ENCODE results near the gene TMA7B.
"Not testable (repeated sequence)": the region's sequence is repeated elsewhere in the genome, so short reads cannot be mapped to it uniquely, and the experiment has no call there.

TMA7B gene

GRCh38 chr22:39946503-39947219 is 13.5 kb upstream of the TMA7B start:
- Histone ChIP-seq H3K36me3 (ENCODE audit: control insufficient read depth, insufficient read depth, low read length) (no peaks in the 10 kb centered on the region), H3K27me3 (ENCODE audit: control insufficient read depth, insufficient read depth, low read length) (no peaks in the 10 kb centered on the region), H3K9me3 (ENCODE audit: control insufficient read depth, insufficient read depth, low read length) (no peaks in the 10 kb centered on the region), H3K9ac (ENCODE audit: low read depth, low read length) (peak overlapping the region; percentile 30), H3K4me1 (ENCODE audit: control insufficient read depth, insufficient read depth, low read length) (peaks cover 26% of the 10 kb centered on the region), H3K4me3 (ENCODE audit: low read depth, low read length) (no peak overlapping the region)

GRCh38 chr22:39947220-39948216 is 12.7 kb upstream of the TMA7B start:
- Histone ChIP-seq H3K4me1 (ENCODE audit: control insufficient read depth, insufficient read depth, low read length) (peaks cover 24% of the 10 kb centered on the region), H3K36me3 (ENCODE audit: control insufficient read depth, insufficient read depth, low read length) (no peaks in the 10 kb centered on the region), H3K9ac (ENCODE audit: low read depth, low read length) (no peak overlapping the region), H3K9me3 (ENCODE audit: control insufficient read depth, insufficient read depth, low read length) (no peaks in the 10 kb centered on the region), H3K27me3 (ENCODE audit: control insufficient read depth, insufficient read depth, low read length) (no peaks in the 10 kb centered on the region), H3K4me3 (ENCODE audit: low read depth, low read length) (no peak overlapping the region)

GRCh38 chr22:39949964-39950737 is 10.0 kb upstream of the TMA7B start:
- Histone ChIP-seq H3K36me3 (ENCODE audit: control insufficient read depth, insufficient read depth, low read length) (no peaks in the 10 kb centered on the region), H3K4me3 (ENCODE audit: low read depth, low read length) (no peak overlapping the region), H3K4me1 (ENCODE audit: control insufficient read depth, insufficient read depth, low read length) (peaks cover 5% of the 10 kb centered on the region), H3K9ac (ENCODE audit: low read depth, low read length) (no peak overlapping the region), H3K27me3 (ENCODE audit: control insufficient read depth, insufficient read depth, low read length) (no peaks in the 10 kb centered on the region), H3K9me3 (ENCODE audit: control insufficient read depth, insufficient read depth, low read length) (no peaks in the 10 kb centered on the region)

- not testable (repeated sequence) for H3K9ac ChIP-seq (ENCODE audit: low read depth, low read length); H3K36me3 ChIP-seq (ENCODE audit: control insufficient read depth, insufficient read depth, low read length); H3K9me3 ChIP-seq (ENCODE audit: control insufficient read depth, insufficient read depth, low read length); H3K4me1 ChIP-seq (ENCODE audit: control insufficient read depth, insufficient read depth, low read length); H3K27me3 ChIP-seq (ENCODE audit: control insufficient read depth, insufficient read depth, low read length); H3K4me3 ChIP-seq (ENCODE audit: low read depth, low read length)
Measured at GRCh38 chr22:39951603-39952293, 8.4 kb upstream of the TMA7B start.

GRCh38 chr22:39952347-39952746 is 7.8 kb upstream of the TMA7B start:
- no peak overlapping the region for H3K4me3 ChIP-seq (ENCODE audit: low read depth, low read length)
- H3K9me3 ChIP-seq (ENCODE audit: control insufficient read depth, insufficient read depth, low read length) = no peaks in the 10 kb centered on the region
- no peaks in the 10 kb centered on the region for H3K4me1 ChIP-seq (ENCODE audit: control insufficient read depth, insufficient read depth, low read length)
- H3K36me3 ChIP-seq (ENCODE audit: control insufficient read depth, insufficient read depth, low read length) = no peaks in the 10 kb centered on the region
- no peaks in the 10 kb centered on the region for H3K27me3 ChIP-seq (ENCODE audit: control insufficient read depth, insufficient read depth, low read length)
- no peak overlapping the region for H3K9ac ChIP-seq (ENCODE audit: low read depth, low read length)

- Histone ChIP-seq H3K9ac (ENCODE audit: low read depth, low read length) (no peak overlapping the region), H3K36me3 (ENCODE audit: control insufficient read depth, insufficient read depth, low read length) (no peaks in the 10 kb centered on the region), H3K4me1 (ENCODE audit: control insufficient read depth, insufficient read depth, low read length) (no peaks in the 10 kb centered on the region), H3K4me3 (ENCODE audit: low read depth, low read length) (no peak overlapping the region), H3K27me3 (ENCODE audit: control insufficient read depth, insufficient read depth, low read length) (no peaks in the 10 kb centered on the region), H3K9me3 (ENCODE audit: control insufficient read depth, insufficient read depth, low read length) (no peaks in the 10 kb centered on the region)
Measured at GRCh38 chr22:39953101-39953500, 7.1 kb upstream of the TMA7B start.

- no peak overlapping the region for H3K9ac ChIP-seq (ENCODE audit: low read depth, low read length)
- H3K27me3 ChIP-seq (ENCODE audit: control insufficient read depth, insufficient read depth, low read length) = peaks cover under 1% of the 10 kb centered on the region
- no peaks in the 10 kb centered on the region for H3K36me3 ChIP-seq (ENCODE audit: control insufficient read depth, insufficient read depth, low read length)
- no peaks in the 10 kb centered on the region for H3K9me3 ChIP-seq (ENCODE audit: control insufficient read depth, insufficient read depth, low read length)
- peaks cover under 1% of the 10 kb centered on the region for H3K4me1 ChIP-seq (ENCODE audit: control insufficient read depth, insufficient read depth, low read length)
- no peak overlapping the region for H3K4me3 ChIP-seq (ENCODE audit: low read depth, low read length)
Measured at GRCh38 chr22:39954584-39955055, 5.6 kb upstream of the TMA7B start.

- H3K4me1 ChIP-seq (ENCODE audit: control insufficient read depth, insufficient read depth, low read length) = peaks cover 4% of the 10 kb centered on the region
- H3K36me3 ChIP-seq (ENCODE audit: control insufficient read depth, insufficient read depth, low read length) = no peaks in the 10 kb centered on the region
- H3K4me3 ChIP-seq (ENCODE audit: low read depth, low read length) = no peak overlapping the region
- no peaks in the 10 kb centered on the region for H3K9me3 ChIP-seq (ENCODE audit: control insufficient read depth, insufficient read depth, low read length)
- peaks cover 6% of the 10 kb centered on the region for H3K27me3 ChIP-seq (ENCODE audit: control insufficient read depth, insufficient read depth, low read length)
- H3K9ac ChIP-seq (ENCODE audit: low read depth, low read length) = no peak overlapping the region
Measured at GRCh38 chr22:39955675-39956074, 4.5 kb upstream of the TMA7B start.

GRCh38 chr22:39956932-39957664 is 3.1 kb upstream of the TMA7B start:
- Histone ChIP-seq H3K4me1 (ENCODE audit: control insufficient read depth, insufficient read depth, low read length) (peaks cover 4% of the 10 kb centered on the region), H3K9me3 (ENCODE audit: control insufficient read depth, insufficient read depth, low read length) (no peaks in the 10 kb centered on the region), H3K4me3 (ENCODE audit: low read depth, low read length) (no peak overlapping the region), H3K9ac (ENCODE audit: low read depth, low read length) (no peak overlapping the region), H3K36me3 (ENCODE audit: control insufficient read depth, insufficient read depth, low read length) (no peaks in the 10 kb centered on the region), H3K27me3 (ENCODE audit: control insufficient read depth, insufficient read depth, low read length) (peaks cover 6% of the 10 kb centered on the region)

GRCh38 chr22:39958009-39958711 is 2.0 kb upstream of the TMA7B start:
- Histone ChIP-seq H3K4me3 (ENCODE audit: low read depth, low read length) (no peak overlapping the region), H3K27me3 (ENCODE audit: control insufficient read depth, insufficient read depth, low read length) (peaks cover 6% of the 10 kb centered on the region), H3K4me1 (ENCODE audit: control insufficient read depth, insufficient read depth, low read length) (peaks cover 4% of the 10 kb centered on the region), H3K9ac (ENCODE audit: low read depth, low read length) (no peak overlapping the region), H3K36me3 (ENCODE audit: control insufficient read depth, insufficient read depth, low read length) (no peaks in the 10 kb centered on the region), H3K9me3 (ENCODE audit: control insufficient read depth, insufficient read depth, low read length) (no peaks in the 10 kb centered on the region)

Data from iPS-15b (cell line).